Left ventricle myocardium inferior (tissue), 1 donor: ENCODE measurements around the gene SCO2. TPM values are rescaled to one million over a fixed set of nuclear protein-coding genes. Genes with fewer than 3 reads are reported as not detected.

ENCODE experiments used
- DNase-seq: peaks from one replicate; pipeline ENCODE4 v3.0.0-alpha.2; 2020
- H3K27ac ChIP-seq: fragments of 200-600 bp; replicated peaks from 2 replicates; pipeline ENCODE4 v1.8.0; 2021
- H3K27me3 ChIP-seq: fragments of 200-600 bp; 2 replicates; pipeline ENCODE4 v1.8.0; 2021; ENCODE audit warnings: low read depth
- H3K36me3 ChIP-seq: fragments of 200-600 bp; 2 replicates; pipeline ENCODE4 v1.8.0; 2021
- H3K4me1 ChIP-seq: fragments of 200-600 bp; 2 replicates; pipeline ENCODE4 v1.8.0; 2021
- H3K4me3 ChIP-seq: fragments of 200-600 bp; 2 replicates; pipeline ENCODE4 v1.8.0; 2021; ENCODE audit warnings: mild to moderate bottlenecking, moderate library complexity
- H3K9me3 ChIP-seq: fragments of 200-600 bp; replicated peaks from 2 replicates; pipeline ENCODE4 v1.8.0; 2021
- CTCF ChIP-seq: fragments of 200-600 bp; IDR thresholded peaks from 2 replicates; pipeline ENCODE4 v1.8.0; 2021; ENCODE audit warnings: antibody characterized with exemption, mild to moderate bottlenecking, borderline replicate concordance
- intact Hi-C: fragments of 100-400 bp; cut with micrococcal nuclease; formaldehyde crosslinking; loops from one replicate; pipeline ENCODE4 v1.11.0; 2022
- total RNA-seq: library from RNA; stranded (reverse); fragmentation: NEBNext Ultra II Directional; extraction: Animal tissue kit (Norgen Biotek cat#: 25700); gene quantifications from one replicate; pipeline ENCODE4 v1.2.1, GENCODE V29; 2021
- donor health status: DM: no; HTN: yes; CAD: no; lungs with severe emphysema.

SCO2 gene
- total RNA-seq, 1 donor from 2014 or later = not detected

DNA sequence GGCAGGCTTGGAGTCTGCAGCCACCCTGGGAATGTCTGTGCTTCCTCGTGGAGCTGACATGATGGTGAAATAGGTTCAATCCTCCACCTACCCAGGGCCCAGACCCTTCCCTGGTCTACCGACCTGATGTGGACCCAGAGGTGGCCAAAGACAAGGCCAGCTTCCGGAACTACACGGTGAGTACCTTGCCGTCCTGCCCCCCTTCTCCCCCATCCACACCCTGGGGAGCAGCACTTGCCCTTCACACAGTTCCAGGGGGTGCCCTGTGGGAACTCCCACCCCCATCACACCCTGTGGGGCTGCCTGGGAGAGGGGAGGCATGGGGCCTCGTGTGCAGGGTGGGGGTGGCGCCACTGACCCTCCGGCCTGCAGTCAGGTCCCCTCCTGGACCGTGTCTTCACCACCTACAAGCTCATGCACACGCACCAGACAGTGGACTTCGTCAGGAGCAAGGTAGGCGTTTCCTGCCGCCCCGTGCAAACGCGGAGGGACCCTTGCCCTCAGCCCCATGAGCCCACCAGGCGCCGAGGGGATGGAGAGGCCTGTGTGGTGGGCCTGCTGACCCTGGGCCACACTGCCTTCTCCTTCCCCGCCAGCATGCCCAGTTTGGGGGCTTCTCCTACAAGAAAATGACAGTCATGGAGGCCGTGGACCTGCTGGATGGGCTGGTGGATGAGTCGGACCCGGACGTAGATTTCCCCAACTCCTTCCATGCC lies 38.0 kb downstream of the SCO2 start:
- Histone ChIP-seq H3K9me3 (no peaks in the 10 kb centered on the region), H3K4me3 (no peak overlapping the region), H3K4me1 (no peaks in the 10 kb centered on the region), H3K27ac (no peak overlapping the region), H3K27me3 (peaks cover 72% of the 10 kb centered on the region), H3K36me3 (no peaks in the 10 kb centered on the region)
- intact Hi-C loops = no loop called here
- no peak for DNase-seq
- no peak for TF ChIP-seq CTCF

DNA sequence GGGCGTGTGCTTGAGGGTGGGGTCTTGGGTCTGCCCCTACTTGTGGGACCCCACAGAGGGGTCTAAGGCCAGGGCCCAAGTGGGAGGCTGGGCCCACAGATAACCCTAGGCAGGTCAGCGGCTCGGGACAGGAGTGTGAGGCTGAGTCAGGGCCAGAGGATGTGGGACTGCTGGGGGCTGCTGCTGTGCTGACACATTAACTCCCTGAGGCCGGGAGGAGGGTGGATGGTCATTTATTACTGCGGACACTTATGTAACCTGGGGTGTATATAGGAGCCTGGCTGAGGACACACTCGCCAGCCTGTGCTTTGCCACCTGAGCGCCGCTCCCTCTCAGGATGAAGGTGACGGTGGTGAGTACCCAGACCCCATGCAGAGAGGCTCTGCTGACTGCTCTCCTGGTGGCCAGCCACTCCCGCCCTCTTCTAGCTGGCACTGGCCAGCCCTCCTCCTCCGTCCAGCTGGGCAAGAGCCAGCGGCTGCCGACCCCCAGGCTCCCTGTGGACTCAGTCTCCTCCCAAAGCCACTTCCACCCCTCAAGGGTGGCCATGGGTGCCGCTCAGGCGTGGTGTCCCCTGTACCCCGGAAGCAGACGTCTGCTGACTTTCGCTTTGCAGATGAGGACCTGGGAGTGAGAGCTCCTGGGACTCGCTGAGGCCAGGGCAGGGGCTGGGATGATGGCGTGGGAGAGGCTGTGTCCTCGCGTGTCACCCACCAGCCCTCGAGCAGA lies 38.7 kb downstream of the SCO2 start, which contains the start of gene MIOX:
TSS of gene MIOX (plus strand) at position 299 of the 729 bp plus-strand sequence. CDS start at position 338, 39 bp downstream.
- DNase-seq = no peak
- intact Hi-C loops = no loop called here
- H3K27me3 ChIP-seq = peaks cover 79% of the 10 kb centered on the region

GRCh38 chr22:50485221-50486131 lies 39.9 kb downstream of the SCO2 start:
- H3K9me3 ChIP-seq = no peaks in the 10 kb centered on the region
- DNase-seq = no peak
- no peak for TF ChIP-seq CTCF
- peaks cover 92% of the 10 kb centered on the region for H3K27me3 ChIP-seq
- H3K27ac ChIP-seq = no peak overlapping the region
- no peaks in the 10 kb centered on the region for H3K36me3 ChIP-seq
- H3K4me1 ChIP-seq = peaks cover 15% of the 10 kb centered on the region
- H3K4me3 ChIP-seq = no peak overlapping the region
- intact Hi-C loops = no loop called here

More for the DNA sequence above, 38.7 kb downstream of the SCO2 start, which contains the start of gene MIOX:
- no peak for TF ChIP-seq CTCF
- no peaks in the 10 kb centered on the region for H3K9me3 ChIP-seq
- H3K27ac ChIP-seq = no peak within 1 kb of the TSS
- peaks cover 6% of the 10 kb centered on the region for H3K4me1 ChIP-seq
- no peak within 1 kb of the TSS for H3K4me3 ChIP-seq
- no peaks in the 10 kb centered on the region for H3K36me3 ChIP-seq

DNA sequence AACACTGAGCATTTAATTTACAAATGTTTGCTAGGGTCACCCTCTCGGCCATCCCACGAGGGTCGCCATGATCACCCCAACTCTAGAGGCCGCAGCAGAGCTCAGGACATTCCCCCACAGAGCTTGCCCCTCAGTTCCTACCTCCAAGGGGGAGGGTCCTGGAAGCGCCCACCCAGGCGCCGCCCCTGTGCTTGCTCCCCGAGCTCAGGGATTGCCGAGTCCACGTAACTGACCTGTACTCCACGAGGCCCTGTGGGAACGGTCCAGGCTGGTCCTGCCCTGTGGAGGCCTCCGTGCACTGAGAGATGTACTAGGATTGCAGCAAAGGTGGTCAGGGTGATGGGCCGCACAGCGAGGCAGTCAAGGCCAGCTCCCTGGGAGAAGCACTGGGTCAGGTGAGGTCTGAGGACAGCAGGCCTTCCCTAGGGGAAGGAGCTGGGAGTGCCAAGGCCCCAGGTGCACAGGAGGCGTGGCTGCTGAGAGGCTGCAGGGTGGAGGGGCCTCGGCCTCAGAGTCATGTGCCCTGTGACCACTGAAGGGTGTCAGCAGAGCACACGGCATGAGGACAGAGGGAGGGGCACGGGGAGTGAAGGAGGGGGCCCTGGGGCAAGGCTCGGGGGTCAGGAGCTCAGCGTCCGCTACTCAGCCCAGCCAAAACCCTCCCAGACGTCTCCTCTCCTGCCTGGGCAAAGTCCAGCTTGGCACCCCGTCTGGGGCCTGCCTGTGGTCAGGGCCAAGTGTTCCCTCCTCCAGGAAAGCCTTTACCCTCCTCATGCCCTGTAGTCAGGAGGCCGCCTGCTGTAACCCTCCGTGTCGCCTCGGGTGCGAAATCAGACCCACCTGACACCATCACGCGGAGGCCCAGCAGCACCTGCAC lies 41.2 kb downstream of the SCO2 start:
- no peak for DNase-seq
- no peak for TF ChIP-seq CTCF
- Histone ChIP-seq H3K27me3 (peaks cover 94% of the 10 kb centered on the region), H3K4me3 (no peak overlapping the region), H3K36me3 (no peaks in the 10 kb centered on the region), H3K9me3 (no peaks in the 10 kb centered on the region), H3K27ac (no peak overlapping the region), H3K4me1 (peaks cover 15% of the 10 kb centered on the region)
- intact Hi-C loops = no loop called here

GRCh38 chr22:50483556-50483955 lies 41.8 kb downstream of the SCO2 start:
- Histone ChIP-seq H3K27ac (no peak overlapping the region), H3K27me3 (peaks cover 95% of the 10 kb centered on the region), H3K9me3 (no peaks in the 10 kb centered on the region), H3K4me1 (peaks cover 15% of the 10 kb centered on the region), H3K36me3 (no peaks in the 10 kb centered on the region), H3K4me3 (no peak overlapping the region)
- DNase-seq = no peak
- intact Hi-C loops = no loop called here
- TF ChIP-seq CTCF = no peak
